GM20000 (cell line): ENCODE results near the gene TBP.
"Not testable (repeated sequence)": the region's sequence is repeated elsewhere in the genome, so short reads cannot be mapped to it uniquely, and the experiment has no call there.

ENCODE experiments used
- DNase-seq: peaks from one replicate; pipeline ENCODE4 v3.0.0; 2012; ENCODE audit warnings: low spot score
- TF ChIP-seq, protein P1 (sequence below): IDR thresholded peaks from 2 replicates; pipeline ENCODE4 v1.5.1; 2012; ENCODE audit warnings: mild to moderate bottlenecking, control low read depth; ENCODE audit errors: extremely low read depth, missing control alignments

Gene TBP

GRCh38 chr6:170525795-170526194 is 28.4 kb upstream of the TBP start:
- DNase-seq = no peak
- TF ChIP-seq, protein P1, sequence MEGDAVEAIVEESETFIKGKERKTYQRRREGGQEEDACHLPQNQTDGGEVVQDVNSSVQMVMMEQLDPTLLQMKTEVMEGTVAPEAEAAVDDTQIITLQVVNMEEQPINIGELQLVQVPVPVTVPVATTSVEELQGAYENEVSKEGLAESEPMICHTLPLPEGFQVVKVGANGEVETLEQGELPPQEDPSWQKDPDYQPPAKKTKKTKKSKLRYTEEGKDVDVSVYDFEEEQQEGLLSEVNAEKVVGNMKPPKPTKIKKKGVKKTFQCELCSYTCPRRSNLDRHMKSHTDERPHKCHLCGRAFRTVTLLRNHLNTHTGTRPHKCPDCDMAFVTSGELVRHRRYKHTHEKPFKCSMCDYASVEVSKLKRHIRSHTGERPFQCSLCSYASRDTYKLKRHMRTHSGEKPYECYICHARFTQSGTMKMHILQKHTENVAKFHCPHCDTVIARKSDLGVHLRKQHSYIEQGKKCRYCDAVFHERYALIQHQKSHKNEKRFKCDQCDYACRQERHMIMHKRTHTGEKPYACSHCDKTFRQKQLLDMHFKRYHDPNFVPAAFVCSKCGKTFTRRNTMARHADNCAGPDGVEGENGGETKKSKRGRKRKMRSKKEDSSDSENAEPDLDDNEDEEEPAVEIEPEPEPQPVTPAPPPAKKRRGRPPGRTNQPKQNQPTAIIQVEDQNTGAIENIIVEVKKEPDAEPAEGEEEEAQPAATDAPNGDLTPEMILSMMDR = no peak

DNA sequence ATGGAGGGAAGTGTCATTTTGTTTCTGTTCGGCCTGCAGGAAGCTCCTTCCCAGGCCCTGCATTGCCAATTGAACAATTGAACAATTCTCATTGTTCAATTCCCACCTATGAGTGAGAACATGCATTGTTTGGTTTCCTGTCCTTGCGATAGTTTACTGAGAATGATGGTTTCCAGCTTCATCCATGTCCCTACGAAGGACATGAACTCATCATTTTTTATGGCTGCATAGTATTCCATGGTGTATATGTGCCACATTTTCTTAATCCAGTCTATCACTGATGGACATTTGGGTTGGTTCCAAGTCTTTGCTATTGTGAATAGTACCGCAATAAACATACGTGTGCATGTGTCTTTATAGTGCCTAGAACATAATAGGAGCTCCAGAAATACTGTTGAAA is 26.2 kb upstream of the TBP start:
- not testable (repeated sequence) for DNase-seq

GRCh38 chr6:170529839-170530469 is 24.2 kb upstream of the TBP start:
- DNase-seq = peak; percentile 72
- TF ChIP-seq, protein P1 = peak; percentile 56

- DNase-seq = no peak
- TF ChIP-seq, protein P1 = no peak
Observed at GRCh38 chr6:170532867-170533488, 21.2 kb upstream of the TBP start.

DNA sequence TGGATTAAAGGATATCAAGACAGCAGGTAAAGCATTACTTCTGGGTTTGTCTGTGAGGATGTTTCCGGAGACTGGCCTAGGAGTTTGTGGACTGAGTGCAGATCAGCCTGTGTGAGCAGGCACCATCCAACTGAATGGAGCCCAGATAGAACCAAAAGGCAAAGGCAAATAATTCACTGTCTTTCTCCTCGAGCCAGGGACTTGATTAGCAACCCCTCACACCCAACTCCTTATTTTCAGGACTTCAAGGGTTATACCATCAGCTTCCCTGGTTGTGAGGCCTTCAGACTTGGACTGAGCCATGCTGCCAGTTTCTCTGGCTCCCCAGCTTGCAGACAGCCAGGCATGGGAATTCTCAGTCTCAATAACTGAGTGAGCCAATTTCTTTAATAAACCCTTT is 20.4 kb upstream of the TBP start:
- DNase-seq = no peak

DNA sequence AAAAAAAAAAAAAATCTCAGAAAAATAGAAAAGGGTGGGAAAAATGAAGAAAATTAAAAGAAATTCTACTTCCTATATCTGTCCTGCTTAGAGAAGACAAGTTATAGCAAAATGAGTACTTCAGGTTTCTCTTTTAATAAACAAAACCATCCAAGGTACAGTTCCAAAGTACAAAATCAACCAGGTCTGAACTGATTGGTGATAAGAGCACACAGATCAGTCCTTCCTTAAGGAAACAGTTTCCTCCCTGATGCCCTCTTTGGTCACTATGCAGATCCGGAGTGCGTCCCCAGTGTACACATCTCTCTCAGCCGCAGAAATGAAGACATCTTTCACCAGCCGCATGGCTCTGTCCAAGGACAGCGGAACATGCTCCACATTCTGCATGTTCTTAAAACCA is 19.2 kb upstream of the TBP start:
- no peak for DNase-seq

More for the DNA sequence above, 20.4 kb upstream of the TBP start:
- TF ChIP-seq, protein P1 = no peak

DNA sequence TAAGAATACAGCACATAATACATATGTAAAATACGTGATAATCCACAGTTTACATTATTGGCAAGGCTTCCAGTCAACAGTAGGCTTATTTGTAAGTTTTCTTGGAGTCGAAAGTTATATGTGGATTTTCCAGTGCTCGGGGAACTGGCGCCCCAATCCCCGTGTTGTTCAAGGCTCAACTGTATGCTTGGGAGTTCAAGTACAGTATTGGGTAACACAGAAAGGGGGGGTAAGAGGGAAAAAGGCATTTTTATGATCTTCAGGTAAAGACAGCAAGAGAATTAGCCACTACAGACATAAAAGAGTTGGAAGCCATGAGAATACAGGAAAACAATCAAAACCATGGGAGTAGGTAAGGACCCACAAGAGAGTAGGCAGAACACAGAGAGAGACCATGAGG is 17.5 kb upstream of the TBP start:
- no peak for DNase-seq
- TF ChIP-seq, protein P1 = no peak

More for the DNA sequence above, 19.2 kb upstream of the TBP start:
- TF ChIP-seq, protein P1 = no peak

DNA sequence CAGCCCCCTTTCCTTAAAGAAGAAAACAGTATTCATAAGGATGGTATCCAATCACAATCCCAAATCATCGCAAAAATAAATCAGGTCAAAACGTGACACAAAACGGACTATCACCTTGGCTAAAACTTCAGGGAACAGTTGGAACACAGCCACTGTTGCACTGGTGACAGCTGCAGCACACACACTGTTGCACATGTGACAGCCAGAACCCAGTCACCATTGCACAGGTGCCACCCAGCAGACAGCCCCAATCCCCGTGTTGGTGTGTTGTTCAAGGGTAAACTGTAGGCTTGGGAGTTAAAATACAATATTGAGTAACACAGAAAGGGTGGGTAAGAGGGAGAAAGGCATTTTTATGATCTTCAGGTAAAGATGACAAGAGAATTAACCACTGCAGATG is 16.8 kb upstream of the TBP start:
- DNase-seq = no peak
- TF ChIP-seq, protein P1 = no peak
